K562 (cell line): ENCODE data around the gene ABCA1. TPM values are rescaled to one million over a fixed set of nuclear protein-coding genes. Genes with fewer than 3 reads are reported as not detected.

Source experiments
- ATAC-seq: fragments of 200-7000 bp; cut with Tn5 transposase; 3 replicates; pipeline ENCODE4 v1.9.1; 2020; ENCODE audit warnings: moderate library complexity
- BruUV-seq: library from RNA; stranded (reverse); fragments of 400-500 nt; replicated peaks from 2 replicates; lab custom pipeline; 2021; lab: Mats Ljungman, UMichigan
- CTCF ChIA-PET: fragments of 300-600 bp; formaldehyde crosslinking; extraction: SDS; loops from one replicate; lab custom pipeline; 2021; ENCODE audit warnings: low intra/inter-chr PET ratio; lab: Yijun Ruan, JAX
- POLR2A ChIA-PET: fragments of 300-600, 350-650 bp; sonication (Branson Sonifier 250); formaldehyde crosslinking; extraction: SDS; loops from one replicate; lab custom pipeline; 2021; ENCODE audit warnings: antibody characterized with exemption, inconsistent platforms; lab: Yijun Ruan, JAX
- DNase-seq, 4 experiments: peaks; one replicate each; pipeline versions ENCODE4 v3.0.0 to v3.0.0-alpha.2; 2011 to 2018; ENCODE audit warnings: low spot score in 3 of 4, mixed read lengths in 3 of 4; ENCODE audit errors: extremely low read depth in 1 of 4
- FAIRE-seq: peaks from 2 replicates; lab custom pipeline; 2011; peaks lifted over from hg19 to GRCh38; lab: Jason Lieb, UNC
- H2AFZ ChIP-seq: 2 replicates; pipeline ENCODE4 v1.6.0; 2011; ENCODE audit warnings: low read depth, low read length, control low read depth, inconsistent platforms
- H3K27ac ChIP-seq: fragments of 200-600 bp; 3 replicates; pipeline ENCODE4 v1.8.0; 2011; ENCODE audit warnings: low read depth, mild to moderate bottlenecking, control low read depth, inconsistent platforms, low read length, moderate library complexity, mixed read lengths; ENCODE audit errors: extremely low read depth
- H3K27me3 ChIP-seq, 2 experiments: fragments of 300-600 bp in 1 of 2; 2 replicates in 1 of 2; 3 replicates in 1 of 2; pipeline versions ENCODE4 v1.6.0 to v1.8.0; 2011; ENCODE audit warnings: inconsistent platforms in 2 of 2, low read length in 2 of 2, mild to moderate bottlenecking in 1 of 2, mixed read lengths in 1 of 2, moderate library complexity in 1 of 2; ENCODE audit not compliant: control insufficient read depth in 2 of 2, insufficient read depth in 2 of 2
- H3K36me3 ChIP-seq: fragments of 300-600 bp; 3 replicates; pipeline ENCODE4 v1.8.0; 2011; ENCODE audit warnings: mild to moderate bottlenecking, low read length, inconsistent platforms; ENCODE audit not compliant: control insufficient read depth, insufficient read depth
- H3K4me1 ChIP-seq, 2 experiments: fragments of 200-600 bp in 1 of 2; replicated peaks in 1 of 2; 2 replicates in 1 of 2; 3 replicates in 1 of 2; pipeline versions ENCODE4 v1.5.1 to v1.8.0; 2011; ENCODE audit warnings: inconsistent platforms in 2 of 2, low read length in 2 of 2, mild to moderate bottlenecking in 1 of 2, mixed read lengths in 1 of 2, moderate library complexity in 1 of 2; ENCODE audit not compliant: control insufficient read depth in 2 of 2, insufficient read depth in 2 of 2
- H3K4me2 ChIP-seq: 2 replicates; pipeline ENCODE4 v1.6.1; 2011; ENCODE audit warnings: low read length, control low read depth, inconsistent platforms, mixed read lengths; ENCODE audit not compliant: insufficient read depth
- H3K4me3 ChIP-seq: fragments of 200-600 bp; sonication (generic), shearing (Covaris generic); 2 replicates; pipeline ENCODE4 v1.5.1; 2016; ENCODE audit warnings: control low read depth, inconsistent platforms
- H3K79me2 ChIP-seq: fragments of 200-600 bp; 3 replicates; pipeline ENCODE4 v1.8.0; 2011; ENCODE audit warnings: low read length, inconsistent platforms; ENCODE audit not compliant: control insufficient read depth, insufficient read depth
- H3K9ac ChIP-seq, 2 experiments: 2 replicates each; pipeline versions ENCODE4 v1.6.0 to v1.6.1; 2011; ENCODE audit warnings: low read depth in 2 of 2, low read length in 2 of 2, control low read depth in 1 of 2, inconsistent platforms in 1 of 2, mild to moderate bottlenecking in 1 of 2, mixed read lengths in 1 of 2; ENCODE audit not compliant: insufficient read depth in 1 of 2
- H3K9me1 ChIP-seq: one replicate; pipeline ENCODE4 v1.6.0; 2011; ENCODE audit warnings: inconsistent platforms, mild to moderate bottlenecking, low read length, moderate library complexity; ENCODE audit not compliant: control insufficient read depth, insufficient read depth
- H3K9me3 ChIP-seq: replicated peaks from 2 replicates; pipeline ENCODE4 v1.5.1; 2011; ENCODE audit warnings: low read depth, low read length, inconsistent platforms; ENCODE audit not compliant: control insufficient read depth, insufficient read depth
- H4K20me1 ChIP-seq: replicated peaks from 2 replicates; pipeline ENCODE4 v1.6.1; 2011; ENCODE audit warnings: low read length, inconsistent platforms, mixed read lengths; ENCODE audit not compliant: control insufficient read depth, insufficient read depth
- ATF7 ChIP-seq: fragments of 450-650 bp; IDR thresholded peaks from 2 replicates; pipeline ENCODE4 v1.7.1; 2014; ENCODE audit warnings: mild to moderate bottlenecking, moderate library complexity
- BRD4 ChIP-seq: fragments of 200-600 bp; sonication (generic); IDR thresholded peaks from 2 replicates; pipeline ENCODE4 v1.6.1; 2017; ENCODE audit warnings: inconsistent platforms
- CBFA2T3 ChIP-seq: fragments of 450-650 bp; IDR thresholded peaks from 2 replicates; pipeline ENCODE4 v1.6.1; 2017
- FOXJ3 ChIP-seq: sonication (generic); formaldehyde crosslinking; IDR thresholded peaks from 2 replicates; pipeline ENCODE4 v1.4.0; 2020; ENCODE audit warnings: mild to moderate bottlenecking, missing genetic modification reagents
- FOXM1 ChIP-seq, 2 experiments: fragments of 450-650 bp in 1 of 2; sonication (generic) in 1 of 2; formaldehyde crosslinking in 1 of 2; IDR thresholded peaks; 2 replicates each; pipeline versions ENCODE4 v1.6.1 to v1.9.0; 2017 to 2022; ENCODE audit warnings: low read depth in 2 of 2, mild to moderate bottlenecking in 2 of 2, missing genetic modification reagents in 1 of 2, moderate library complexity in 1 of 2
- GABPB1 ChIP-seq: sonication (generic); formaldehyde crosslinking; IDR thresholded peaks from 2 replicates; pipeline ENCODE4 v1.8.0; 2022; ENCODE audit warnings: mild to moderate bottlenecking, missing genetic modification reagents
- HDAC3 ChIP-seq: fragments of 450-650 bp; IDR thresholded peaks from 2 replicates; pipeline ENCODE4 v1.6.1; 2018; ENCODE audit warnings: borderline replicate concordance, mild to moderate bottlenecking, moderate library complexity; ENCODE audit not compliant: partially characterized antibody
- HMG20B ChIP-seq: fragments of 250-450 bp; sonication (Bioruptor Pico); IDR thresholded peaks from 2 replicates; pipeline ENCODE4 v1.5.0; 2021; ENCODE audit warnings: mild to moderate bottlenecking
- JUN ChIP-seq, 2 experiments: sonication (generic) in 1 of 2; formaldehyde crosslinking in 1 of 2; IDR thresholded peaks; 2 replicates each; pipeline versions ENCODE4 v1.6.1 to v1.8.0; 2012 to 2022; ENCODE audit warnings: borderline replicate concordance in 2 of 2, mild to moderate bottlenecking in 2 of 2, improper control_type of control experiment in 1 of 2, low read depth in 1 of 2, low read length in 1 of 2, missing genetic modification reagents in 1 of 2
- JUND ChIP-seq, 2 experiments: IDR thresholded peaks; 2 replicates in 1 of 2; 3 replicates in 1 of 2; pipeline ENCODE4 v1.6.1; 2011; ENCODE audit warnings: borderline replicate concordance in 2 of 2, low read depth in 2 of 2, low read length in 2 of 2, improper control_type of control experiment in 1 of 2, missing biosample characterization in 1 of 2, missing genetic modification characterization in 1 of 2, missing genetic modification reagents in 1 of 2
- MAZ ChIP-seq, 2 experiments: fragments of 450-650 bp in 1 of 2; sonication (generic) in 1 of 2; formaldehyde crosslinking; IDR thresholded peaks in 1 of 2; conservative IDR thresholded peaks in 1 of 2; 2 replicates each; pipeline versions ENCODE4 v1.4.0 to v1.5.0; 2020; ENCODE audit warnings: mild to moderate bottlenecking in 1 of 2, missing genetic modification reagents in 1 of 2
- PTBP1 ChIP-seq: fragments of 200-400 bp; formaldehyde crosslinking; IDR thresholded peaks from 2 replicates; pipeline ENCODE4 v1.6.1; 2017; ENCODE audit warnings: low read depth, low read length
- RERE ChIP-seq: sonication (generic); formaldehyde crosslinking; IDR thresholded peaks from 2 replicates; pipeline ENCODE4 v1.8.0; 2023; ENCODE audit warnings: missing genetic modification reagents, mild to moderate bottlenecking, borderline replicate concordance
- TEAD1 ChIP-seq, 2 experiments: fragments of 450-650 bp in 1 of 2; sonication (generic) in 1 of 2; formaldehyde crosslinking; IDR thresholded peaks; 2 replicates each; pipeline versions ENCODE4 v1.4.0 to v1.8.0; 2020 to 2022; ENCODE audit warnings: mild to moderate bottlenecking in 2 of 2, missing genetic modification reagents in 1 of 2
- TSC22D4 ChIP-seq: fragments of 450-650 bp; IDR thresholded peaks from 2 replicates; pipeline ENCODE4 v1.6.1; 2016; ENCODE audit warnings: missing genetic modification characterization, missing biosample characterization, control low read depth
- ZNF274 ChIP-seq: IDR thresholded peaks from 2 replicates; pipeline ENCODE4 v1.6.1; 2011; ENCODE audit warnings: low read depth, mild to moderate bottlenecking, low read length, moderate library complexity, borderline replicate concordance
- WGBS: fragments of 100-300 bp; shearing (Covaris generic); methylation state at CpG from one replicate; pipeline ENCODE4 v1.1.6; 2016; ENCODE audit warnings: low coverage, mixed read lengths; ENCODE audit not compliant: insufficient coverage; ENCODE audit errors: missing lambda C conversion rate; 5-methylcytosine and 5-hydroxymethylcytosine counted together
- in situ Hi-C: fragments of 300-500 bp; cut with MboI; formaldehyde crosslinking; loops from 4 replicates; pipeline ENCODE4 v1.15.0; 2018; ENCODE audit warnings: inconsistent platforms, mixed read lengths
- intact Hi-C: fragments of 100-400 bp; cut with micrococcal nuclease; formaldehyde crosslinking; loops from 2 replicates; pipeline ENCODE4 v1.14.2; 2022
- polyA plus RNA-seq, 8 experiments: library from polyadenylated mRNA; depleted of rRNA in 4 of 8; stranded (reverse) in 5 of 8; unstranded in 3 of 8; fragments of >200 nt; fragmentation: Nextera tagmentation in 2 of 8; fragmentation: Illumina TruSeq in 1 of 8; extraction: Ambion mirVana in 2 of 8; extraction: Trizol in 1 of 8; gene quantifications; 2 replicates each; pipeline versions ENCODE4 v1.2.1 to v1.2.3, GENCODE V29; 2011 to 2014; ENCODE audit warnings: inconsistent platforms in 1 of 8, missing spikeins in 1 of 8
- total RNA-seq, 7 experiments: library from RNA; depleted of rRNA in 6 of 7; stranded (reverse); fragments of >200 nt in 6 of 7; fragmentation: Illumina TruSeq in 2 of 7; extraction: Trizol in 2 of 7; gene quantifications; 2 replicates each; pipeline versions ENCODE4 v1.2.1 to v1.2.3, GENCODE V29; 2011 to 2021; ENCODE audit warnings: low replicate concordance in 1 of 7

Gene ABCA1
- total and polyA plus RNA-seq, 9 of the 15 experiments (the other 6 are each of a cell fraction or from before 2014, with no cell fraction given): under 0.01 to 0.18 (median 0.02) TPM; not detected in 5

GRCh38 chr9:104871961-104872527, 55.9 kb downstream of the ABCA1 start:
- Histone ChIP-seq H3K36me3 (no peaks in the 10 kb centered on the region), H3K4me1 (peaks cover 0 to 6% of the 10 kb centered on the region in 2 experiments; a peak in 2 of 5 replicates), H3K4me2 (no peak overlapping the region), H3K27ac (no peak overlapping the region), H2AFZ (no peak overlapping the region), H3K9me3 (no peaks in the 10 kb centered on the region), H3K9me1 (no peaks in the 10 kb centered on the region), H3K9ac (no peak overlapping the region), H3K4me3 (no peak overlapping the region), H4K20me1 (no peaks in the 10 kb centered on the region), H3K27me3 (peaks cover 3 to 28% of the 10 kb centered on the region in 2 experiments; a peak in 3 of 5 replicates), H3K79me2 (no peaks in the 10 kb centered on the region)
- in situ Hi-C loops (no loop called here), intact Hi-C loops (no loop called here)
- no TSS peak for BruUV-seq
- POLR2A ChIA-PET: interaction anchor here (1.2 kb wide), 1 partner anchor 25 kb away, joined by 5 read pairs; no protein-coding TSS in a partner anchor
- DNase-seq (no peak), FAIRE-seq (no peak), ATAC-seq (no peak)
- CTCF ChIA-PET: no interaction called here
- WGBS: 5% methylated on average over 5 of the region's 5 CpGs
- TF ChIP-seq TEAD1 (CRISPR knock-in tag; IDR thresholded peaks at IDR 0.05): no peak
- TF ChIP-seq ATF7: no peak
- no peak for TF ChIP-seq ZNF274
- no peak for TF ChIP-seq JUN (IDR thresholded peaks at IDR 0.05; ENCODE audit: borderline replicate concordance, low read depth, low read length)
- no peak for TF ChIP-seq JUN (CRISPR knock-in tag; IDR thresholded peaks at IDR 0.05; ENCODE audit: borderline replicate concordance)
- no peak for TF ChIP-seq GABPB1
- TF ChIP-seq MAZ (CRISPR knock-in tag; conservative IDR thresholded peaks at IDR 0.05 in 1 of 2, IDR thresholded peaks at IDR 0.05 in 1 of 2): no peak
- TF ChIP-seq TSC22D4 (tag): no peak
- TF ChIP-seq FOXJ3 (CRISPR knock-in tag): no peak
- no peak for TF ChIP-seq HDAC3
- no peak for TF ChIP-seq JUND (IDR thresholded peaks at IDR 0.05; ENCODE audit: borderline replicate concordance, low read depth, low read length)
- no peak for TF ChIP-seq JUND (tag; IDR thresholded peaks at IDR 0.05; ENCODE audit: borderline replicate concordance, low read depth, low read length)
- no peak for TF ChIP-seq BRD4
- no peak for TF ChIP-seq CBFA2T3
- TF ChIP-seq RERE (CRISPR knock-in tag): no peak
- no peak for TF ChIP-seq PTBP1
- no peak for TF ChIP-seq HMG20B (CRISPR knock-in tag)
- no peak for TF ChIP-seq FOXM1 (IDR thresholded peaks at IDR 0.05; ENCODE audit: low read depth)
- no peak for TF ChIP-seq FOXM1 (CRISPR knock-in tag; IDR thresholded peaks at IDR 0.05; ENCODE audit: low read depth)
